Measurements from ENCODE around the gene LRCH1. TPM values are rescaled to one million over a fixed set of nuclear protein-coding genes. Genes with fewer than 3 reads are reported as not detected.

LRCH1 gene
- total RNA-seq, 3 donors from 2014 or later, result 17.0 to 40.4 (median 24.6) TPM

GRCh38 chr13:46633416-46633815, 80.4 kb downstream of the LRCH1 start:
- DNase-seq (ENCODE audit: low spot score in 2 of 2), result no peak
- no peak overlapping the region for H3K4me3 ChIP-seq
- H3K36me3 ChIP-seq, result no peaks in the 10 kb centered on the region
- no peaks in the 10 kb centered on the region for H3K9me3 ChIP-seq
- intact Hi-C loops (cut with DNase I; ENCODE audit: low total_unique reads), result no loop called here
- H3K4me1 ChIP-seq, result peaks cover 0 to 7% of the 10 kb centered on the region in 2 donors
- H3K27ac ChIP-seq, result no peak overlapping the region
- TF ChIP-seq POLR2AphosphoS5 (IDR thresholded peaks at IDR 0.05), result no peak
- TF ChIP-seq POLR2A (IDR thresholded peaks at IDR 0.05), result no peak
- no peak for TF ChIP-seq CTCF (IDR thresholded peaks at IDR 0.05)
- no peaks in the 10 kb centered on the region for H3K27me3 ChIP-seq

- H3K4me1 ChIP-seq, result peaks cover 4 to 16% of the 10 kb centered on the region in 2 donors
- TF ChIP-seq CTCF (IDR thresholded peaks at IDR 0.05) (no peak), POLR2A (IDR thresholded peaks at IDR 0.05) (no peak), POLR2AphosphoS5 (IDR thresholded peaks at IDR 0.05) (no peak)
- H3K36me3 ChIP-seq, result no peaks in the 10 kb centered on the region
- DNase-seq (ENCODE audit: low spot score in 2 of 2), result no peak
- no peak overlapping the region for H3K27ac ChIP-seq
- no peak overlapping the region for H3K4me3 ChIP-seq
- no peaks in the 10 kb centered on the region for H3K27me3 ChIP-seq
- H3K9me3 ChIP-seq, result no peaks in the 10 kb centered on the region
- intact Hi-C loops (cut with DNase I; ENCODE audit: low total_unique reads), result no loop called here
Observed at GRCh38 chr13:46636451-46636850, 83.5 kb downstream of the LRCH1 start.

- H3K36me3 ChIP-seq, result no peaks in the 10 kb centered on the region
- no peak overlapping the region for H3K27ac ChIP-seq
- peaks cover 4 to 16% of the 10 kb centered on the region in 2 donors for H3K4me1 ChIP-seq
- DNase-seq (ENCODE audit: low spot score in 2 of 2), result no peak
- no peak overlapping the region for H3K4me3 ChIP-seq
- no peaks in the 10 kb centered on the region for H3K27me3 ChIP-seq
- TF ChIP-seq POLR2A (IDR thresholded peaks at IDR 0.05) (no peak), CTCF (IDR thresholded peaks at IDR 0.05) (no peak), POLR2AphosphoS5 (IDR thresholded peaks at IDR 0.05) (no peak)
- intact Hi-C loops (cut with DNase I; ENCODE audit: low total_unique reads), result no loop called here
- no peaks in the 10 kb centered on the region for H3K9me3 ChIP-seq
Observed at GRCh38 chr13:46637213-46637612, 84.2 kb downstream of the LRCH1 start.

- intact Hi-C loops (cut with DNase I; ENCODE audit: low total_unique reads), result no loop called here
- TF ChIP-seq POLR2AphosphoS5 (IDR thresholded peaks at IDR 0.05) (no peak), CTCF (IDR thresholded peaks at IDR 0.05) (no peak), POLR2A (IDR thresholded peaks at IDR 0.05) (no peak)
- no peak overlapping the region for H3K27ac ChIP-seq
- H3K4me1 ChIP-seq, result peaks cover 4 to 12% of the 10 kb centered on the region in 2 donors
- H3K27me3 ChIP-seq, result no peaks in the 10 kb centered on the region
- H3K36me3 ChIP-seq, result no peaks in the 10 kb centered on the region
- no peak for DNase-seq (ENCODE audit: low spot score in 2 of 2)
- no peaks in the 10 kb centered on the region for H3K9me3 ChIP-seq
- H3K4me3 ChIP-seq, result no peak overlapping the region
Observed at GRCh38 chr13:46638262-46638661, 85.3 kb downstream of the LRCH1 start.

- no peak for DNase-seq (ENCODE audit: low spot score in 2 of 2)
- H3K27ac ChIP-seq, result peak overlapping the region in 1 of 2 donors; percentile 8
- no peaks in the 10 kb centered on the region for H3K27me3 ChIP-seq
- H3K4me1 ChIP-seq, result peaks cover 4 to 10% of the 10 kb centered on the region in 2 donors
- H3K36me3 ChIP-seq, result no peaks in the 10 kb centered on the region
- no peak for TF ChIP-seq POLR2AphosphoS5 (IDR thresholded peaks at IDR 0.05)
- TF ChIP-seq POLR2A (IDR thresholded peaks at IDR 0.05), result no peak
- no peak for TF ChIP-seq CTCF (IDR thresholded peaks at IDR 0.05)
- H3K9me3 ChIP-seq, result no peaks in the 10 kb centered on the region
- intact Hi-C loops (cut with DNase I; ENCODE audit: low total_unique reads), result no loop called here
- H3K4me3 ChIP-seq, result no peak overlapping the region
Observed at GRCh38 chr13:46639033-46639981, 86.3 kb downstream of the LRCH1 start.
